ENCODE results near the gene TOM1L2.
A peak's percentile ranks its signal among the peaks of the same experiment; 100 is the strongest.

Gene TOM1L2

GRCh38 chr17:17892731-17893130 is 79.5 kb downstream of the TOM1L2 start:
- FAIRE-seq = no peak

GRCh38 chr17:17892009-17892408 is 80.2 kb downstream of the TOM1L2 start:
- FAIRE-seq = no peak

- FAIRE-seq = no peak
These were observed 81.1 kb downstream of the TOM1L2 start for GRCh38 chr17:17890773-17891759.

- no peak for FAIRE-seq
These were observed 82.3 kb downstream of the TOM1L2 start for GRCh38 chr17:17889922-17890321.

GRCh38 chr17:17888821-17889220 is 83.4 kb downstream of the TOM1L2 start:
- no peak for FAIRE-seq

- FAIRE-seq = no peak
These were observed 83.8 kb downstream of the TOM1L2 start for GRCh38 chr17:17888371-17888770.

- FAIRE-seq = no peak
These were observed 84.4 kb downstream of the TOM1L2 start for GRCh38 chr17:17887752-17888304.

GRCh38 chr17:17886726-17887125 is 85.5 kb downstream of the TOM1L2 start:
- no peak for FAIRE-seq

- FAIRE-seq = no peak
These were observed 86.0 kb downstream of the TOM1L2 start for GRCh38 chr17:17886226-17886625.

- no peak for FAIRE-seq
These were observed 87.5 kb downstream of the TOM1L2 start for GRCh38 chr17:17884391-17885357.

- no peak for FAIRE-seq
These were observed 88.4 kb downstream of the TOM1L2 start for GRCh38 chr17:17883801-17884200.

- FAIRE-seq = no peak
These were observed 90.1 kb downstream of the TOM1L2 start for GRCh38 chr17:17882082-17882581.

- no peak for FAIRE-seq
These were observed 91.5 kb downstream of the TOM1L2 start for GRCh38 chr17:17880577-17881196.

- FAIRE-seq = peak; percentile 60
These were observed 94.5 kb downstream of the TOM1L2 start for GRCh38 chr17:17877529-17878358.

- FAIRE-seq = no peak
These were observed 95.2 kb downstream of the TOM1L2 start for GRCh38 chr17:17876959-17877528.

- FAIRE-seq = no peak
These were observed 97.7 kb downstream of the TOM1L2 start for GRCh38 chr17:17874478-17874877.

- no peak for FAIRE-seq
These were observed 98.7 kb downstream of the TOM1L2 start for GRCh38 chr17:17873450-17873991.

GRCh38 chr17:17872547-17873345 is 99.5 kb downstream of the TOM1L2 start:
- no peak for FAIRE-seq

GRCh38 chr17:17871913-17872312 is 100.3 kb downstream of the TOM1L2 start:
- FAIRE-seq = peak; percentile 83

GRCh38 chr17:17870247-17870646 is 102.0 kb downstream of the TOM1L2 start:
- no peak for FAIRE-seq

Measured in endometrium (tissue), 2 donors.